Ishikawa (cell line): ENCODE results near the gene MINK1.

Experiments
- FOXM1 ChIP-seq: IDR thresholded peaks from 2 replicates; pipeline ENCODE4 v1.6.1; 2012; ENCODE audit warnings: low read depth, borderline replicate concordance
- RAD21 ChIP-seq: IDR thresholded peaks from 2 replicates; pipeline ENCODE4 v1.6.1; 2012; ENCODE audit warnings: low read depth
- TAF1 ChIP-seq: IDR thresholded peaks from 2 replicates; pipeline ENCODE4 v1.6.1; 2012; ENCODE audit warnings: low read depth, mild to moderate bottlenecking
- TCF12 ChIP-seq: IDR thresholded peaks from 2 replicates; pipeline ENCODE4 v1.6.1; 2012; ENCODE audit warnings: low read depth
- TEAD4 ChIP-seq: IDR thresholded peaks from 2 replicates; pipeline ENCODE4 v1.6.1; 2012
- YY1 ChIP-seq: IDR thresholded peaks from 2 replicates; pipeline ENCODE4 v1.6.1; 2012; ENCODE audit warnings: low read depth
- TF ChIP-seq, protein P1 (sequence below): IDR thresholded peaks from 2 replicates; pipeline ENCODE4 v1.6.1; 2012; ENCODE audit warnings: low read depth, mild to moderate bottlenecking
- TF ChIP-seq, protein P2 (sequence below): IDR thresholded peaks from 2 replicates; pipeline ENCODE4 v1.6.1; 2012

DNA sequence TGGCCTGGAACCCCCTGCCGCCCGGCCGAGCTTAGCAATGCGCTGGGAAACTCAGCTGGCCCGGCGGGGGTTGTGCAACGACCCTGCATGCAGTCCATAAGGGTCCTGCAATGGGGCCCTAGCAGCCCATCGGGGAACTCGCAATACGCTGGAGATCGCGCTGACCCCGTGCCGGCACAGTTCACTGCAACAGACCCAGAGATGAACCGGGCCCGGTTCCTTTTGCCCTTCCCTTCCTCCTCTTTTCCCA, 106.3 kb downstream of the MINK1 start:
- no peak for TF ChIP-seq FOXM1
- TF ChIP-seq, protein P1, sequence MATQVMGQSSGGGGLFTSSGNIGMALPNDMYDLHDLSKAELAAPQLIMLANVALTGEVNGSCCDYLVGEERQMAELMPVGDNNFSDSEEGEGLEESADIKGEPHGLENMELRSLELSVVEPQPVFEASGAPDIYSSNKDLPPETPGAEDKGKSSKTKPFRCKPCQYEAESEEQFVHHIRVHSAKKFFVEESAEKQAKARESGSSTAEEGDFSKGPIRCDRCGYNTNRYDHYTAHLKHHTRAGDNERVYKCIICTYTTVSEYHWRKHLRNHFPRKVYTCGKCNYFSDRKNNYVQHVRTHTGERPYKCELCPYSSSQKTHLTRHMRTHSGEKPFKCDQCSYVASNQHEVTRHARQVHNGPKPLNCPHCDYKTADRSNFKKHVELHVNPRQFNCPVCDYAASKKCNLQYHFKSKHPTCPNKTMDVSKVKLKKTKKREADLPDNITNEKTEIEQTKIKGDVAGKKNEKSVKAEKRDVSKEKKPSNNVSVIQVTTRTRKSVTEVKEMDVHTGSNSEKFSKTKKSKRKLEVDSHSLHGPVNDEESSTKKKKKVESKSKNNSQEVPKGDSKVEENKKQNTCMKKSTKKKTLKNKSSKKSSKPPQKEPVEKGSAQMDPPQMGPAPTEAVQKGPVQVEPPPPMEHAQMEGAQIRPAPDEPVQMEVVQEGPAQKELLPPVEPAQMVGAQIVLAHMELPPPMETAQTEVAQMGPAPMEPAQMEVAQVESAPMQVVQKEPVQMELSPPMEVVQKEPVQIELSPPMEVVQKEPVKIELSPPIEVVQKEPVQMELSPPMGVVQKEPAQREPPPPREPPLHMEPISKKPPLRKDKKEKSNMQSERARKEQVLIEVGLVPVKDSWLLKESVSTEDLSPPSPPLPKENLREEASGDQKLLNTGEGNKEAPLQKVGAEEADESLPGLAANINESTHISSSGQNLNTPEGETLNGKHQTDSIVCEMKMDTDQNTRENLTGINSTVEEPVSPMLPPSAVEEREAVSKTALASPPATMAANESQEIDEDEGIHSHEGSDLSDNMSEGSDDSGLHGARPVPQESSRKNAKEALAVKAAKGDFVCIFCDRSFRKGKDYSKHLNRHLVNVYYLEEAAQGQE: no peak
- no peak for TF ChIP-seq TAF1
- TF ChIP-seq, protein P2, sequence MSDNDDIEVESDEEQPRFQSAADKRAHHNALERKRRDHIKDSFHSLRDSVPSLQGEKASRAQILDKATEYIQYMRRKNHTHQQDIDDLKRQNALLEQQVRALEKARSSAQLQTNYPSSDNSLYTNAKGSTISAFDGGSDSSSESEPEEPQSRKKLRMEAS: no peak
- no peak for TF ChIP-seq RAD21
- TF ChIP-seq TEAD4: no peak
- TF ChIP-seq YY1: no peak
- no peak for TF ChIP-seq TCF12
